NCI-H187 (cell line): ENCODE measurements around the gene RS1.

ENCODE experiments used
- DNase-seq, 2 experiments: peaks; one replicate each; lab custom pipeline; 2025; lab: John Stamatoyannopoulos, UW

Gene RS1

DNA sequence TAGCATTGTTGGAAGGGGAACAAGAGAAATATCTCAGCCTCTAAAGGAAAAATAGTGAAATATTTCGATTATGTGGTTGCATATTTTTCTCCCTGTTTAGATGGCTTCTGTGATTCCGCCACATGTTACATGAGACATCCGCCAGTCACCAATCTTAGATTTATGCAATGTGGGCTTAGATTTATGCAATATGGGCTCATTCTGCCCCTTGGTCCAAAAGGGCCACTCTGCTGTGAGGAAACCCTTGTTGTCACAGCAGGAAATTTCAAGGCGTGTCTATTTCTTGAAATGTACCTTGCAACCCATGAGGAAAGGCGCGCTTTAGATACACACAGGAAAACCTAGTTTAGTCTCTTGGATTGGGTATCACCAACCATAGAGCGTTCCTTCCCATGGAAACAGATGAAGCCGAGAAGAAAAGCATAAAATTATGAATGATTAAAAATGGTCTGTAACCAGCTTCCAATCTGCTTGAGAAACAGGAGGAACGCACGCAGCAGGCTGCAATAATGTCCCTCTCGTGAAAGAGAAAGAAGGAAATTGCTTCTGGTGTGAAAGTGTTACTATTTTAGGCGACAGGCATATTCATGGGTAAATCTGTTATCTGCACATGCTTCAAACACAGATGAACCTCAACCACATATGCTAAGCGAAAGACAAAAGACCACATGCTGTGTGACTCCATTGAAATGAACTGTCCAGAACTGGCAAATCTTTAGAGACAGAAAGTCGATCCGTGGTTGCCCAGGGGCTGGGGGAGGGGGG lies 3.7 kb downstream of the RS1 start:
- peak; percentile 60 to 64 for DNase-seq

GRCh38 chrX:18666614-18667013 lies 5.3 kb downstream of the RS1 start:
- DNase-seq = no peak

GRCh38 chrX:18664947-18665346 lies 7.0 kb downstream of the RS1 start:
- DNase-seq = no peak

- DNase-seq = no peak
These were observed 10.6 kb downstream of the RS1 start for GRCh38 chrX:18661273-18661672.

- DNase-seq = peak; percentile 17 to 51
These were observed 16.8 kb downstream of the RS1 start for GRCh38 chrX:18654875-18655836.

DNA sequence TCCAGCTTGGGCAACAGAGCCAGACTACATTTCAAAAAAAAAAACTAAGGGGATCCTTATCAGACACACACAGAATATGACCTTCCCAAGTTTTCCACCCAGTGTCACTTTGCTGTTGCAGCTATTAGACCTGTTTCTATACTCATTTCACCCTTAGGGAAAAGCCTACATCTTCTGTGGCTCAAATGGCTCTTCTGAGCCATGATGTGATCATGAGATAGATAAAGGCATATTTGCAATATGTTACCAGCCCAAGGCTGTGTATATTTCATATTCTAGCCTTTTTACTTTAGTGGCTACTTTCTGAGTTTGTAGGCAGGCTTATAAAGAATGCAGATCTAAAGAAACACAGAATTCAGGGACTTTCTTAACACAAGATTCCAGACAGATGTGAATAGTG lies 19.3 kb downstream of the RS1 start:
- no peak for DNase-seq

- DNase-seq = no peak
These were observed 21.2 kb downstream of the RS1 start for GRCh38 chrX:18650662-18651061.

DNA sequence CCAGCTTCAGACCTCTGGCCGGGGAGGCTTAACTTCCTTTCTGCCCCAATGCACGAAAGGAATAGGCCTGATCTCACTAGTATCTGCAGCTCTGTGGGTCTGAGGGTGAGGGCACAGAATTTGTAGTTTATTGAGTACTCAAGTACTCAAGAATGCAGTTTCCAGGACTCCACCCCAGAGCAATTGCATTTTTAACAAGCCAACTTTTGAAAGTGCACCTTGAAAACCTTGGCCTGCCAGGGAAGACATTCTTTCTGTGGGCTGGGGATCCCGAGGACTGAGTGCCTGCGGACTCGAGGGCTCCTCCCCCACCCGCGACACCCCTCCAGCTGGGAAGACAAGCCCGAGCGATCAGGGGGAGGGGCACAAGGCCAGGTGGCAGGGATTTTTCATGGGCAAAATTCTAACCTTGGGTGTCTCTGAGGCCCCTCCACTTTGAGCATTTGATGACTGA lies 22.4 kb downstream of the RS1 start:
- DNase-seq = no peak

GRCh38 chrX:18647621-18648020 lies 24.3 kb downstream of the RS1 start:
- no peak for DNase-seq

DNA sequence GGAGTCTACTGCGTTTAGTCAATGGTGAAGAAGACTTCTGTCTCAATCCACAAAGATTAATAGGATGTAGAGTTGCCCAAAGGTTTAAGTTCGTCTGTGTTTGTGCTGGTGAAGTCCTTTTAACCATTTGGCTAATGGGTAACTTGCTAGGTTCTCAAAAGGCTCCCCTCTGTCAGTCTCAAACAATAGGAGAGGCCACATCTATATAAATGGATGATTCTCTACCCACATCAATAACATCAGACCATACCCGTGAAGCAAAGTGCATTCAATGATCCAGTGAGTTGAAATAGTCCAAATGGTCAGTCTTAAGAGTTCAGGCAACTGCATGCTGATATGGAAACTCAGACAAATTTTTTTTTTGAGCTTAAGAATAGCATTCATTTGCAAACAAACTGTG lies 28.1 kb downstream of the RS1 start:
- DNase-seq = no peak

- no peak for DNase-seq
These were observed 28.7 kb downstream of the RS1 start for GRCh38 chrX:18643243-18643642.

- peak; percentile 33 to 74 for DNase-seq
These were observed 31.2 kb downstream of the RS1 start for GRCh38 chrX:18640686-18641085.

- DNase-seq = no peak
These were observed 32.6 kb downstream of the RS1 start for GRCh38 chrX:18639280-18639679.

DNA sequence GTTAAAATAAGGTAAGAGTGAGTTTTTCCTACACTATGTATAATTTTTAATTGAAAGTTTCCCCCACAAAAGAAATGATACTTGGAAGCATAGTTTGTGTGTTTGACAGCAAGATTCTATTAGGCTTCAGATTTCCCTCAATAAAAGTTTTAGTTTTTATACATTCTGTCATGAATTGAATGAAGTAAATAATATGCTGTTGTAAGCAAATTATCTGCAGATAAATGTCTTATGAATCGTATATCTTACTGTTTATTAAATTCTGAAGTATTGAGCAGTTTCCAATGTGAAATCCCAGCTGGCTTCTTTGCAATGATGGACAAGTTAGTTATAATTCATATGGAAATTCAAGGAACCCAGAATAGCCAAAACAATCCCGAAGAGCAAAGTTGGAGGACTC lies 33.5 kb downstream of the RS1 start:
- no peak for DNase-seq

DNA sequence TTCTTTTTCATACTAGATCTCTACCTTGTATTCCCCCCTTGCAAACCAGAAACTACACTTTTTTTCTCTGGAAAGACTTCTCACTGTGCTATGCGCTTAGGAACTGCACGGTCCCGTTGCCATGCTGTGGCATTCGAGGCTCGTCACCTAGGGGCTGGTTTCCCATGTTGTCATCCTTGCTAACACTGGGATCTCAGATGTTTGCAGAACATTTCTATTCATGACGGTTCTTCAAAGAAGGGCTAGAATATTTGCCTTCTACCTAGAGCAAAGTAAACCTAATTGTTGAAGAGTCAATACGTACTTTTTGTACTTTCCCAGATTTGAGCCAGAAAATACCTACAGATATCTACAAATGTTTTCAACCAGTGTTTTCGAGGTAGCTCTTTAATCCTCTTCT lies 41.0 kb downstream of the RS1 start:
- DNase-seq = no peak

DNA sequence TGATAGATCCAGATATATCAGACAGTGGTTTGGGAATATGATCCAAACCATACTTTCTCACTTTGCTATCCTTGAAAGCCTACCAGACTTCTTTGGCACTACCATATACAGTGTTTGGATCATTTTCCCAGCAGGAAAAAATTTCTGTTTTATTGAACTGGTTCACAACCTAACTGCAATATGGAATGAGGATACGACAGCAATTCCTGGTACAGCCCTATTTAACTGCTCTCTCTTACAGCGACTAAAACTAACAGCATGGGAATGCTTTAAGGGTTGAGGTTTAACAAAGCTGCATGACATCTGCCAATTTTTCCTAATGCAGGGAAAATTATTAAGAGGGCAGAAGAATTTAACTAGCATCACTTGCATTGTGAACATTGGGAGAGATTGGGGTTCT lies 47.3 kb downstream of the RS1 start:
- DNase-seq = no peak

GRCh38 chrX:18620349-18620748 lies 51.6 kb downstream of the RS1 start:
- no peak for DNase-seq

GRCh38 chrX:18619288-18619687 lies 52.6 kb downstream of the RS1 start:
- DNase-seq = no peak

DNA sequence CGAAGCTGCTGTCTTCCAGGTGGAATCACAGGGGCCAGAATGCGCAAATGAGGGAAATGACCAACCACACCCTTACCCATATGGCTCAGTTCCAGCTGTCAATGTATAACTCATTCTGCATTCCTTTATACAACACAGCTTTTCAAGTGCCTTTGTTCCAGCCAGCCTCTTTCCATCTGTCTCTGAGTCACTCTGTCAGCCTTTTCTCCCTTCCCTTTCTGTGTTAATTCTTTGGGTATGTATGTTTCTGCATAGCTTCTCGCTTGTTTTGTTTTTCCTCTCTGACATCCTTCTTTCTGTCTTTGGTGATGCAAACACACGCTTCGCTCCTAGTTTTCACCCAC lies 54.5 kb downstream of the RS1 start:
- DNase-seq = no peak

GRCh38 chrX:18616688-18617406 lies 55.1 kb downstream of the RS1 start:
- DNase-seq = no peak

GRCh38 chrX:18613930-18614639 lies 57.8 kb downstream of the RS1 start:
- no peak for DNase-seq

DNA sequence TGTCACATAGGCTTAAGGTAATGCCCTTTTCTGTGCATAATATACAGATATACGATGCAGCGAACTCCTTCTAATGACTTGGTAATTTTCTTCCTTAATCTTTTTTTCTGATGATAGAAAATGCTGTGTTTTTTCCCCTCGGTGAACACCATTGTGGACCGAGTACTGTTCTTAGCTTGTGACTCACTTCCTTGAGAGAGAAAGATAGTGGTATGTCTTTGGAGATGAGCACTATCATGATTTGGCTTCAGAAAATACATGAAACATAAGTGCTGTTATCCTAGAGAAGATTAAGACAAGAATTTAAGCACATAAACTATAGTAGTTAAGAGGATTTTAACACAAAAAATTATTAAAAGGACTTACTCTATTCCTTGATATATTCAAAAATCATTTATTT lies 63.9 kb downstream of the RS1 start:
- no peak for DNase-seq
